HEK293 (cell line): ENCODE results near the gene ELAPOR1.

ENCODE experiments used
- BCL11B ChIP-seq: fragments of 450-650 bp; formaldehyde crosslinking; IDR thresholded peaks from 2 replicates; pipeline ENCODE4 v1.5.1; 2016; ENCODE audit warnings: low read depth, missing biosample characterization, missing genetic modification characterization
- GFI1B ChIP-seq: fragments of 450-650 bp; formaldehyde crosslinking; IDR thresholded peaks from 2 replicates; pipeline ENCODE4 v1.5.1; 2016; ENCODE audit warnings: missing biosample characterization, missing genetic modification characterization
- OSR2 ChIP-seq: fragments of 450-650 bp; formaldehyde crosslinking; IDR thresholded peaks from 2 replicates; pipeline ENCODE4 v1.5.1; 2016; ENCODE audit warnings: missing biosample characterization, missing genetic modification characterization
- TRIM28 ChIP-seq: IDR thresholded peaks from 2 replicates; pipeline ENCODE4 v1.6.1; 2011; ENCODE audit warnings: low read length, control low read depth, borderline replicate concordance
- ZBTB17 ChIP-seq: fragments of 450-650 bp; formaldehyde crosslinking; IDR thresholded peaks from 2 replicates; pipeline ENCODE4 v1.5.1; 2016; ENCODE audit warnings: missing biosample characterization, missing genetic modification characterization
- ZBTB20 ChIP-seq: fragments of 450-650 bp; formaldehyde crosslinking; IDR thresholded peaks from 2 replicates; pipeline ENCODE4 v1.5.1; 2016; ENCODE audit warnings: missing biosample characterization, missing genetic modification characterization
- ZBTB44 ChIP-seq: fragments of 450-650 bp; IDR thresholded peaks from 2 replicates; pipeline ENCODE4 v1.5.1; 2018; ENCODE audit warnings: missing biosample characterization, mild to moderate bottlenecking, missing genetic modification characterization
- ZBTB48 ChIP-seq: fragments of 450-650 bp; formaldehyde crosslinking; IDR thresholded peaks from 2 replicates; pipeline ENCODE4 v1.5.1; 2016; ENCODE audit warnings: missing biosample characterization, missing genetic modification characterization
- ZNF16 ChIP-seq: fragments of 450-650 bp; formaldehyde crosslinking; IDR thresholded peaks from 2 replicates; pipeline ENCODE4 v1.5.1; 2016; ENCODE audit warnings: low read depth, missing biosample characterization, missing genetic modification characterization
- ZNF24 ChIP-seq: fragments of 450-650 bp; formaldehyde crosslinking; IDR thresholded peaks from 2 replicates; pipeline ENCODE4 v1.5.1; 2016; ENCODE audit warnings: missing biosample characterization, missing genetic modification characterization
- ZNF248 ChIP-seq: fragments of 450-650 bp; formaldehyde crosslinking; IDR thresholded peaks from 2 replicates; pipeline ENCODE4 v1.5.1; 2017; ENCODE audit warnings: missing biosample characterization, missing genetic modification characterization
- ZNF324 ChIP-seq: fragments of 450-650 bp; formaldehyde crosslinking; IDR thresholded peaks from 2 replicates; pipeline ENCODE4 v1.5.1; 2016; ENCODE audit warnings: missing biosample characterization, missing genetic modification characterization
- ZNF518A ChIP-seq: fragments of 450-650 bp; formaldehyde crosslinking; conservative IDR thresholded peaks from 2 replicates; pipeline ENCODE4 v1.5.1; 2016; ENCODE audit warnings: low read depth, missing biosample characterization, missing genetic modification characterization
- ZNF610 ChIP-seq: fragments of 450-650 bp; formaldehyde crosslinking; IDR thresholded peaks from 2 replicates; pipeline ENCODE4 v1.5.1; 2016; ENCODE audit warnings: missing biosample characterization, missing genetic modification characterization, borderline replicate concordance
- ZNF626 ChIP-seq: fragments of 450-650 bp; sonication (Bioruptor Pico); formaldehyde crosslinking; IDR thresholded peaks from 2 replicates; pipeline ENCODE4 v1.5.1; 2018; ENCODE audit warnings: missing biosample characterization, missing genetic modification characterization, inconsistent platforms
- ZNF660 ChIP-seq: fragments of 450-650 bp; IDR thresholded peaks from 2 replicates; pipeline ENCODE4 v1.5.1; 2018; ENCODE audit warnings: missing biosample characterization, mild to moderate bottlenecking, missing genetic modification characterization
- ZNF76 ChIP-seq: fragments of 450-650 bp; formaldehyde crosslinking; IDR thresholded peaks from 2 replicates; pipeline ENCODE4; 2016; ENCODE audit warnings: low read depth, missing biosample characterization, missing genetic modification characterization, borderline replicate concordance
- ZNF837 ChIP-seq: fragments of 450-650 bp; formaldehyde crosslinking; IDR thresholded peaks from 2 replicates; pipeline ENCODE4 v1.5.1; 2016; ENCODE audit warnings: missing biosample characterization, missing genetic modification characterization
- ZSCAN16 ChIP-seq: fragments of 450-650 bp; formaldehyde crosslinking; IDR thresholded peaks from 2 replicates; pipeline ENCODE4 v1.5.1; 2016; ENCODE audit warnings: missing biosample characterization, missing genetic modification characterization
- TF ChIP-seq, protein P1 (sequence below): fragments of 450-650 bp; formaldehyde crosslinking; IDR thresholded peaks from 2 replicates; pipeline ENCODE4 v1.5.1; 2016; ENCODE audit warnings: missing biosample characterization, missing genetic modification characterization
- TF ChIP-seq, protein P2 (sequence below): fragments of 450-650 bp; formaldehyde crosslinking; IDR thresholded peaks from 2 replicates; pipeline ENCODE4 v1.5.1; 2016; ENCODE audit warnings: missing biosample characterization, missing genetic modification characterization
- TF ChIP-seq, protein P3 (sequence below): fragments of 450-650 bp; formaldehyde crosslinking; optimal IDR thresholded peaks from 2 replicates; pipeline ENCODE3; 2016; ENCODE audit warnings: missing biosample characterization, mild to moderate bottlenecking, missing genetic modification characterization
- TF ChIP-seq, protein P4 (sequence below): fragments of 450-650 bp; formaldehyde crosslinking; IDR thresholded peaks from 2 replicates; pipeline ENCODE4 v1.5.1; 2017; ENCODE audit warnings: missing biosample characterization, missing genetic modification characterization

Gene ELAPOR1

GRCh38 chr1:109090196-109091077 is 23.5 kb upstream of the ELAPOR1 start, which contains the start of gene TMEM167B (continued):
- TF ChIP-seq OSR2 (no peak; the same call in 1 of the 2 replicates), ZNF660 (tag by site-specific recombination) (peak; percentile 94), BCL11B (tag by site-specific recombination) (peak; percentile 46; the same call in 1 of the 2 replicates), ZBTB17 (tag by site-specific recombination) (peak; percentile 100), ZNF248 (tag by site-specific recombination) (no peak), ZBTB20 (tag by site-specific recombination) (peak; percentile 67; the same call in 1 of the 2 replicates), ZNF324 (peak; percentile 95), ZNF610 (tag by site-specific recombination) (peak; percentile 88; the same call in 1 of the 2 replicates), ZNF16 (tag by site-specific recombination) (no peak), TRIM28 (peak; percentile 68; the same call in 1 of the 2 replicates), ZSCAN16 (no peak), ZBTB44 (tag by site-specific recombination) (peak; percentile 47; the same call in 1 of the 2 replicates), ZNF518A (tag by site-specific recombination) (peak; percentile 84), ZNF24 (0 out of 2 replicates have a peak, but pooled peaks have one; percentile 73), ZNF76 (tag by site-specific recombination) (peak; percentile 92), ZBTB48 (tag by site-specific recombination) (peak; percentile 71), ZNF837 (tag by site-specific recombination) (no peak), ZNF626 (tag by site-specific recombination) (no peak; the same call in 1 of the 2 replicates), GFI1B (tag by site-specific recombination) (no peak)
- TF ChIP-seq, protein P1, sequence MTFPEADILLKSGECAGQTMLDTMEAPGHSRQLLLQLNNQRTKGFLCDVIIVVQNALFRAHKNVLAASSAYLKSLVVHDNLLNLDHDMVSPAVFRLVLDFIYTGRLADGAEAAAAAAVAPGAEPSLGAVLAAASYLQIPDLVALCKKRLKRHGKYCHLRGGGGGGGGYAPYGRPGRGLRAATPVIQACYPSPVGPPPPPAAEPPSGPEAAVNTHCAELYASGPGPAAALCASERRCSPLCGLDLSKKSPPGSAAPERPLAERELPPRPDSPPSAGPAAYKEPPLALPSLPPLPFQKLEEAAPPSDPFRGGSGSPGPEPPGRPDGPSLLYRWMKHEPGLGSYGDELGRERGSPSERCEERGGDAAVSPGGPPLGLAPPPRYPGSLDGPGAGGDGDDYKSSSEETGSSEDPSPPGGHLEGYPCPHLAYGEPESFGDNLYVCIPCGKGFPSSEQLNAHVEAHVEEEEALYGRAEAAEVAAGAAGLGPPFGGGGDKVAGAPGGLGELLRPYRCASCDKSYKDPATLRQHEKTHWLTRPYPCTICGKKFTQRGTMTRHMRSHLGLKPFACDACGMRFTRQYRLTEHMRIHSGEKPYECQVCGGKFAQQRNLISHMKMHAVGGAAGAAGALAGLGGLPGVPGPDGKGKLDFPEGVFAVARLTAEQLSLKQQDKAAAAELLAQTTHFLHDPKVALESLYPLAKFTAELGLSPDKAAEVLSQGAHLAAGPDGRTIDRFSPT (tag by site-specific recombination): no peak
- TF ChIP-seq, protein P2, sequence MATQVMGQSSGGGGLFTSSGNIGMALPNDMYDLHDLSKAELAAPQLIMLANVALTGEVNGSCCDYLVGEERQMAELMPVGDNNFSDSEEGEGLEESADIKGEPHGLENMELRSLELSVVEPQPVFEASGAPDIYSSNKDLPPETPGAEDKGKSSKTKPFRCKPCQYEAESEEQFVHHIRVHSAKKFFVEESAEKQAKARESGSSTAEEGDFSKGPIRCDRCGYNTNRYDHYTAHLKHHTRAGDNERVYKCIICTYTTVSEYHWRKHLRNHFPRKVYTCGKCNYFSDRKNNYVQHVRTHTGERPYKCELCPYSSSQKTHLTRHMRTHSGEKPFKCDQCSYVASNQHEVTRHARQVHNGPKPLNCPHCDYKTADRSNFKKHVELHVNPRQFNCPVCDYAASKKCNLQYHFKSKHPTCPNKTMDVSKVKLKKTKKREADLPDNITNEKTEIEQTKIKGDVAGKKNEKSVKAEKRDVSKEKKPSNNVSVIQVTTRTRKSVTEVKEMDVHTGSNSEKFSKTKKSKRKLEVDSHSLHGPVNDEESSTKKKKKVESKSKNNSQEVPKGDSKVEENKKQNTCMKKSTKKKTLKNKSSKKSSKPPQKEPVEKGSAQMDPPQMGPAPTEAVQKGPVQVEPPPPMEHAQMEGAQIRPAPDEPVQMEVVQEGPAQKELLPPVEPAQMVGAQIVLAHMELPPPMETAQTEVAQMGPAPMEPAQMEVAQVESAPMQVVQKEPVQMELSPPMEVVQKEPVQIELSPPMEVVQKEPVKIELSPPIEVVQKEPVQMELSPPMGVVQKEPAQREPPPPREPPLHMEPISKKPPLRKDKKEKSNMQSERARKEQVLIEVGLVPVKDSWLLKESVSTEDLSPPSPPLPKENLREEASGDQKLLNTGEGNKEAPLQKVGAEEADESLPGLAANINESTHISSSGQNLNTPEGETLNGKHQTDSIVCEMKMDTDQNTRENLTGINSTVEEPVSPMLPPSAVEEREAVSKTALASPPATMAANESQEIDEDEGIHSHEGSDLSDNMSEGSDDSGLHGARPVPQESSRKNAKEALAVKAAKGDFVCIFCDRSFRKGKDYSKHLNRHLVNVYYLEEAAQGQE (tag by site-specific recombination): peak; percentile 60
- TF ChIP-seq, protein P3, sequence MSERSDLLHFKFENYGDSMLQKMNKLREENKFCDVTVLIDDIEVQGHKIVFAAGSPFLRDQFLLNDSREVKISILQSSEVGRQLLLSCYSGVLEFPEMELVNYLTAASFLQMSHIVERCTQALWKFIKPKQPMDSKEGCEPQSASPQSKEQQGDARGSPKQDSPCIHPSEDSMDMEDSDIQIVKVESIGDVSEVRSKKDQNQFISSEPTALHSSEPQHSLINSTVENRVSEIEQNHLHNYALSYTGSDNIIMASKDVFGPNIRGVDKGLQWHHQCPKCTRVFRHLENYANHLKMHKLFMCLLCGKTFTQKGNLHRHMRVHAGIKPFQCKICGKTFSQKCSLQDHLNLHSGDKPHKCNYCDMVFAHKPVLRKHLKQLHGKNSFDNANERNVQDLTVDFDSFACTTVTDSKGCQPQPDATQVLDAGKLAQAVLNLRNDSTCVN (tag by site-specific recombination): peak; percentile 40
- TF ChIP-seq, protein P4, sequence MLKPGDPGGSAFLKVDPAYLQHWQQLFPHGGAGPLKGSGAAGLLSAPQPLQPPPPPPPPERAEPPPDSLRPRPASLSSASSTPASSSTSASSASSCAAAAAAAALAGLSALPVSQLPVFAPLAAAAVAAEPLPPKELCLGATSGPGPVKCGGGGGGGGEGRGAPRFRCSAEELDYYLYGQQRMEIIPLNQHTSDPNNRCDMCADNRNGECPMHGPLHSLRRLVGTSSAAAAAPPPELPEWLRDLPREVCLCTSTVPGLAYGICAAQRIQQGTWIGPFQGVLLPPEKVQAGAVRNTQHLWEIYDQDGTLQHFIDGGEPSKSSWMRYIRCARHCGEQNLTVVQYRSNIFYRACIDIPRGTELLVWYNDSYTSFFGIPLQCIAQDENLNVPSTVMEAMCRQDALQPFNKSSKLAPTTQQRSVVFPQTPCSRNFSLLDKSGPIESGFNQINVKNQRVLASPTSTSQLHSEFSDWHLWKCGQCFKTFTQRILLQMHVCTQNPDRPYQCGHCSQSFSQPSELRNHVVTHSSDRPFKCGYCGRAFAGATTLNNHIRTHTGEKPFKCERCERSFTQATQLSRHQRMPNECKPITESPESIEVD (tag by site-specific recombination): no peak
